ENCODE measurements around the gene ANKH. TPM values are rescaled to one million over a fixed set of nuclear protein-coding genes. Genes with fewer than 3 reads are reported as not detected.

Gene ANKH
- polyA plus RNA-seq, 1 donor from 2014 or later, result 9.9 TPM

DNA sequence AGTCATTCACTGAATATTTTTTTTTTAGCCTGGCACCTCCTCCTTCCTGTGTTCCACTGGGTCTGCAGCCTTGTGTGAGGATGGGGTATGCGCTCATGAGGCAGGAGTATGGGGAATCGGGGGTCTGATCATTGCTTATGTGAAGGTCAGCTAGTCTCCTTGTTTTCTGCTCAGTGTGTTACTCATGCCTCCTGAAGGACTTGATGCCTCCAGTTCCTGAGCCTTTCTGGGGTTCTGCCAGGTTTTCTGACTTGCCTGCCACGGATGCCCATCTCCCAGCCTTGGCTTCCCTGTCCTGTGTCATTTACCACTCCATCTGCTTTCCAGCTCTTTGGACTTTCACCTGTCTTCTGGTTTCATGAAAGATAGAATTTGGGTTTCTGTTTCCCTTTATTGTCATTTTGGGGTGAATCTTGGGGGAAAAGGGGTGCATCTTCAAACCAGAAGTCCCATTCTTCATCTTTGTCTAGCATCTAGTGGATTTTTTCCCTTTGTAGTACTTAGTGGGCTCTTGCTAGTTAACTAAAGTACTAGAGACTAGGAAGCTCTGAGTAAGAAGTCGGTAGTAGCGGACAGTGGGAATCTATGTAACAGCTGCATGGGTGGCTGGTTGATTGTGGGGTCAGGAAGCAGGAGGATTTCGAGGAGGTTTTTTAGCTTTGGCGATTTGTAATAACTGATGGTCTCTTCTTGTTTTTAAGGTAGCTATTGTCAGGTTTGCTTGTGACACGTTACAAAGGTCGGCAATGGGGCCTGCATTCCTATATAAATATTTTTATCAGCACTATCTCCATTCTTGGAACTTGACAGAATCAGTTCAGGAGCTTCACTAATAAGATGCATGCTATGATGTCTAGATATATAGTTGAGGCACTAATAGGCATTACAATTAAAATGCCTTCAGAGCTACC, 198.8 kb downstream of the ANKH start:
- H3K4me3 ChIP-seq (ENCODE audit: low read length), result no peak overlapping the region
- no peaks in the 10 kb centered on the region for H3K27me3 ChIP-seq (ENCODE audit: insufficient read depth, low read depth, low read length)
- no peak overlapping the region for H3K27ac ChIP-seq (ENCODE audit: low read length)
- no peaks in the 10 kb centered on the region for H3F3A ChIP-seq (ENCODE audit: insufficient read depth, low read length, poor library complexity, severe bottlenecking)
- TF ChIP-seq EZH2 (IDR thresholded peaks at IDR 0.05; ENCODE audit: borderline replicate concordance, insufficient read depth, low read length, poor library complexity, severe bottlenecking), result no peak
- TF ChIP-seq POLR2AphosphoS5 (IDR thresholded peaks at IDR 0.05), result no peak
- no peak for TF ChIP-seq RAD21 (conservative IDR thresholded peaks at IDR 0.05)
- TF ChIP-seq, protein P1, sequence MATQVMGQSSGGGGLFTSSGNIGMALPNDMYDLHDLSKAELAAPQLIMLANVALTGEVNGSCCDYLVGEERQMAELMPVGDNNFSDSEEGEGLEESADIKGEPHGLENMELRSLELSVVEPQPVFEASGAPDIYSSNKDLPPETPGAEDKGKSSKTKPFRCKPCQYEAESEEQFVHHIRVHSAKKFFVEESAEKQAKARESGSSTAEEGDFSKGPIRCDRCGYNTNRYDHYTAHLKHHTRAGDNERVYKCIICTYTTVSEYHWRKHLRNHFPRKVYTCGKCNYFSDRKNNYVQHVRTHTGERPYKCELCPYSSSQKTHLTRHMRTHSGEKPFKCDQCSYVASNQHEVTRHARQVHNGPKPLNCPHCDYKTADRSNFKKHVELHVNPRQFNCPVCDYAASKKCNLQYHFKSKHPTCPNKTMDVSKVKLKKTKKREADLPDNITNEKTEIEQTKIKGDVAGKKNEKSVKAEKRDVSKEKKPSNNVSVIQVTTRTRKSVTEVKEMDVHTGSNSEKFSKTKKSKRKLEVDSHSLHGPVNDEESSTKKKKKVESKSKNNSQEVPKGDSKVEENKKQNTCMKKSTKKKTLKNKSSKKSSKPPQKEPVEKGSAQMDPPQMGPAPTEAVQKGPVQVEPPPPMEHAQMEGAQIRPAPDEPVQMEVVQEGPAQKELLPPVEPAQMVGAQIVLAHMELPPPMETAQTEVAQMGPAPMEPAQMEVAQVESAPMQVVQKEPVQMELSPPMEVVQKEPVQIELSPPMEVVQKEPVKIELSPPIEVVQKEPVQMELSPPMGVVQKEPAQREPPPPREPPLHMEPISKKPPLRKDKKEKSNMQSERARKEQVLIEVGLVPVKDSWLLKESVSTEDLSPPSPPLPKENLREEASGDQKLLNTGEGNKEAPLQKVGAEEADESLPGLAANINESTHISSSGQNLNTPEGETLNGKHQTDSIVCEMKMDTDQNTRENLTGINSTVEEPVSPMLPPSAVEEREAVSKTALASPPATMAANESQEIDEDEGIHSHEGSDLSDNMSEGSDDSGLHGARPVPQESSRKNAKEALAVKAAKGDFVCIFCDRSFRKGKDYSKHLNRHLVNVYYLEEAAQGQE (IDR thresholded peaks at IDR 0.05; ENCODE audit: borderline replicate concordance), result no peak
- no peak for TF ChIP-seq EP300 (conservative IDR thresholded peaks at IDR 0.05; ENCODE audit: poor library complexity, severe bottlenecking)
- no peak for TF ChIP-seq TAF1 (IDR thresholded peaks at IDR 0.05; ENCODE audit: low read depth)
- no peak for TF ChIP-seq MXI1 (conservative IDR thresholded peaks at IDR 0.05; ENCODE audit: poor library complexity, severe bottlenecking)
- H3K36me3 ChIP-seq (ENCODE audit: insufficient read depth, low read length), result no peaks in the 10 kb centered on the region
- H4K20me1 ChIP-seq (ENCODE audit: insufficient read depth), result no peaks in the 10 kb centered on the region
- no peak overlapping the region for H3K4me2 ChIP-seq (ENCODE audit: low read length)
- peaks cover 11% of the 10 kb centered on the region for H3K79me2 ChIP-seq (replicated peaks; ENCODE audit: insufficient read depth, low read length)
- no peaks in the 10 kb centered on the region for H3K9me3 ChIP-seq (ENCODE audit: low read length)
- H3K9me2 ChIP-seq (ENCODE audit: insufficient read depth, low read length), result no peaks in the 10 kb centered on the region
- H2AFZ ChIP-seq (ENCODE audit: low read depth, low read length), result no peak overlapping the region
- no peak overlapping the region for H3K9ac ChIP-seq (ENCODE audit: low read length)

DNA sequence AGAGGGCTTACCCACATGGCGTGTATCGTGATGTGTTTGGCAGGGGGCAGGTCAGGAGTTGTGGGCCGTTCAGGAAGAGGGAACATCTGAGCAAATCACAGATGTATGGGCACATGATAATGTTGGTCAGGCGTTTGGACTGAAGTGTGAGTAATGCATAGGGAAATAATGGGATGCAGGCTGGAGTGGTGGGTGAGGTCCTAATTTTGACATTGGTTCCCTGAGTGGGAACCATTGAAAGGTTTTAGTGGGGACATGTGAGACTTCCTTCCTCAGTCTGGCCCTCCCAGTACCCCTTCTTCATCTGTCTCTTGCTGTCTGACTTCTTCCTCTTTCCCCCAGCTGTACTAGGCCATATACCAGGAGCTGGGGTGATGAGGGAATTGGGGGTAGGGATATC, 199.5 kb downstream of the ANKH start:
- no peaks in the 10 kb centered on the region for H4K20me1 ChIP-seq (ENCODE audit: insufficient read depth)

DNA sequence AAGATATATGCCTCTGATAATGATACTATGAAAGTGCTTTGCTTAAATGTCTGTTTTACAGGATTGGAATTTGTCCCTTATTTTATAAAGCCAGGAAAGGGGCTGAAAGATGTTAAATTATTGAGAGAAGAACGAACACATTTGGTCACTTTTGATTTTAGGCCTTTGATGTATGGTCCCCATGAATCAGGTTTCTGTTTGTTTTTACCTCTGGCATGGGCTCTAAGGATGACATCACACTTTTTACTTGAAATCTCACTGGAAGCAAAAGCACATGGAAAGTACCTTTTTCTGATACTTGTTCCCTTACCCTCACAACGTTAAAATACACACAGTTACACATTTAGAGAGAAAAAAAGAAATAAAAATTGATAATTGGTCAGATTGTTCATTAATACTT, 200.2 kb downstream of the ANKH start:
- Histone ChIP-seq H2AFZ (ENCODE audit: low read depth, low read length) (no peak overlapping the region), H3K4me2 (ENCODE audit: low read length) (no peak overlapping the region), H3K9ac (ENCODE audit: low read length) (no peak overlapping the region), H3K27ac (ENCODE audit: low read length) (no peak overlapping the region), H3K4me3 (ENCODE audit: low read length) (no peak overlapping the region), H3K9me2 (ENCODE audit: insufficient read depth, low read length) (no peaks in the 10 kb centered on the region), H3F3A (ENCODE audit: insufficient read depth, low read length, poor library complexity, severe bottlenecking) (no peaks in the 10 kb centered on the region), H4K20me1 (ENCODE audit: insufficient read depth) (no peaks in the 10 kb centered on the region), H3K9me3 (ENCODE audit: low read length) (no peaks in the 10 kb centered on the region), H3K36me3 (ENCODE audit: insufficient read depth, low read length) (no peaks in the 10 kb centered on the region), H3K27me3 (ENCODE audit: insufficient read depth, low read depth, low read length) (no peaks in the 10 kb centered on the region), H3K79me2 (replicated peaks; ENCODE audit: insufficient read depth, low read length) (peaks cover 19% of the 10 kb centered on the region)
- TF ChIP-seq RAD21 (conservative IDR thresholded peaks at IDR 0.05) (no peak), MXI1 (conservative IDR thresholded peaks at IDR 0.05; ENCODE audit: poor library complexity, severe bottlenecking) (no peak), TAF1 (IDR thresholded peaks at IDR 0.05; ENCODE audit: low read depth) (no peak), EZH2 (IDR thresholded peaks at IDR 0.05; ENCODE audit: borderline replicate concordance, insufficient read depth, low read length, poor library complexity, severe bottlenecking) (no peak)

More for the DNA sequence above, 199.5 kb downstream of the ANKH start:
- H3K9me2 ChIP-seq (ENCODE audit: insufficient read depth, low read length), result no peaks in the 10 kb centered on the region
- no peaks in the 10 kb centered on the region for H3K27me3 ChIP-seq (ENCODE audit: insufficient read depth, low read depth, low read length)
- H3K4me3 ChIP-seq (ENCODE audit: low read length), result no peak overlapping the region
- H3K27ac ChIP-seq (ENCODE audit: low read length), result no peak overlapping the region
- no peak overlapping the region for H3K9ac ChIP-seq (ENCODE audit: low read length)
- no peak overlapping the region for H3K4me2 ChIP-seq (ENCODE audit: low read length)
- no peak for TF ChIP-seq MXI1 (conservative IDR thresholded peaks at IDR 0.05; ENCODE audit: poor library complexity, severe bottlenecking)
- no peaks in the 10 kb centered on the region for H3F3A ChIP-seq (ENCODE audit: insufficient read depth, low read length, poor library complexity, severe bottlenecking)
- H3K36me3 ChIP-seq (ENCODE audit: insufficient read depth, low read length), result no peaks in the 10 kb centered on the region
- H3K9me3 ChIP-seq (ENCODE audit: low read length), result no peaks in the 10 kb centered on the region
- H3K79me2 ChIP-seq (replicated peaks; ENCODE audit: insufficient read depth, low read length), result peaks cover 17% of the 10 kb centered on the region
- H2AFZ ChIP-seq (ENCODE audit: low read depth, low read length), result no peak overlapping the region

Data from neural cell (in vitro differentiated cells).